BJ (cell line): ENCODE measurements around the gene ACAD10. TPM values are rescaled to one million over a fixed set of nuclear protein-coding genes. Genes with fewer than 3 reads are reported as not detected.

Source experiments
- CTCF ChIA-PET: fragments of 350-600 bp; formaldehyde crosslinking; extraction: SDS; loops from one replicate; lab custom pipeline; 2021; ENCODE audit warnings: antibody characterized with exemption, inconsistent platforms; lab: Yijun Ruan, JAX
- POLR2A ChIA-PET: fragments of 300-600 bp; sonication (Branson Sonifier 250); formaldehyde crosslinking; extraction: SDS; loops from one replicate; lab custom pipeline; 2021; ENCODE audit warnings: antibody characterized with exemption; lab: Charles Lee
- DNase-seq: peaks from one replicate; pipeline ENCODE4 v3.0.0-alpha.2; 2011; ENCODE audit warnings: low read depth
- H3K27me3 ChIP-seq: 2 replicates; pipeline ENCODE4 v1.6.0; 2011; ENCODE audit warnings: low read length; ENCODE audit not compliant: control insufficient read depth, insufficient read depth
- H3K36me3 ChIP-seq: 2 replicates; pipeline ENCODE4 v1.5.1; 2011; ENCODE audit warnings: low read length; ENCODE audit not compliant: control insufficient read depth, insufficient read depth
- H3K4me3 ChIP-seq: 2 replicates; pipeline ENCODE4 v1.5.1; 2011; ENCODE audit warnings: low read depth, mild to moderate bottlenecking, control low read depth, low read length
- polyA minus RNA-seq: library from RNA; depleted of rRNA, polyadenylated mRNA; stranded (reverse); fragments of >200 nt; gene quantifications from 2 replicates; pipeline ENCODE4 v1.2.3, GENCODE V29; 2011; rRNA and poly(A)+ RNA removed
- polyA plus RNA-seq: library from polyadenylated mRNA; depleted of rRNA; stranded (reverse); fragments of >200 nt; gene quantifications from 2 replicates; pipeline ENCODE4 v1.2.3, GENCODE V29; 2011; rRNA removed
- TF ChIP-seq, protein P1 (sequence below): IDR thresholded peaks from 2 replicates; pipeline ENCODE4 v1.5.1; 2011; ENCODE audit warnings: low read depth, mild to moderate bottlenecking, control low read depth, inconsistent platforms, low read length, moderate library complexity; ENCODE audit not compliant: insufficient read depth

The ACAD10 gene
- polyA plus RNA-seq: 9.9 and 15.4 TPM in 2 replicates
- polyA minus RNA-seq: 10.3 and 13.4 TPM in 2 replicates

GRCh38 chr12:111685811-111686573 is at the start of gene ACAD10, which contains the start of gene BRAP:
Gene ACAD10 (plus strand): TSS chr12:111686053. CDS start chr12:111692710, 6,657 bp downstream.
Gene BRAP (minus strand): TSS chr12:111685956. CDS start chr12:111685792, 164 bp downstream.
- ChIA-PET CTCF (interaction anchor here (1.1 to 3.6 kb wide), 3 partner anchors 12 to 289 kb away, joined by 3 to 26 read pairs (median 6); no protein-coding TSS in a partner anchor), POLR2A (interaction anchor here (0.6 kb wide), 2 partner anchors 45 to 89 kb away, joined by 3 to 22 read pairs; no protein-coding TSS in a partner anchor)
- Histone ChIP-seq H3K36me3 (peaks cover 4% of the 10 kb centered on the region), H3K27me3 (no peaks in the 10 kb centered on the region), H3K4me3 (peak within 1 kb of the TSS; percentile 85)
- DNase-seq: peak; percentile 68
- TF ChIP-seq, protein P1, sequence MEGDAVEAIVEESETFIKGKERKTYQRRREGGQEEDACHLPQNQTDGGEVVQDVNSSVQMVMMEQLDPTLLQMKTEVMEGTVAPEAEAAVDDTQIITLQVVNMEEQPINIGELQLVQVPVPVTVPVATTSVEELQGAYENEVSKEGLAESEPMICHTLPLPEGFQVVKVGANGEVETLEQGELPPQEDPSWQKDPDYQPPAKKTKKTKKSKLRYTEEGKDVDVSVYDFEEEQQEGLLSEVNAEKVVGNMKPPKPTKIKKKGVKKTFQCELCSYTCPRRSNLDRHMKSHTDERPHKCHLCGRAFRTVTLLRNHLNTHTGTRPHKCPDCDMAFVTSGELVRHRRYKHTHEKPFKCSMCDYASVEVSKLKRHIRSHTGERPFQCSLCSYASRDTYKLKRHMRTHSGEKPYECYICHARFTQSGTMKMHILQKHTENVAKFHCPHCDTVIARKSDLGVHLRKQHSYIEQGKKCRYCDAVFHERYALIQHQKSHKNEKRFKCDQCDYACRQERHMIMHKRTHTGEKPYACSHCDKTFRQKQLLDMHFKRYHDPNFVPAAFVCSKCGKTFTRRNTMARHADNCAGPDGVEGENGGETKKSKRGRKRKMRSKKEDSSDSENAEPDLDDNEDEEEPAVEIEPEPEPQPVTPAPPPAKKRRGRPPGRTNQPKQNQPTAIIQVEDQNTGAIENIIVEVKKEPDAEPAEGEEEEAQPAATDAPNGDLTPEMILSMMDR: no peak

GRCh38 chr12:111636209-111636945 is 49.5 kb upstream of the ACAD10 start:
- CTCF ChIA-PET: interaction anchor here (0.7 to 1.8 kb wide), 2 partner anchors 21 to 235 kb away, joined by 3 to 4 read pairs; no protein-coding TSS in a partner anchor
- POLR2A ChIA-PET: interaction anchor here (0.6 kb wide), 1 partner anchor 203 kb away, joined by 4 read pairs; no protein-coding TSS in a partner anchor
- no peaks in the 10 kb centered on the region for H3K27me3 ChIP-seq
- TF ChIP-seq, protein P1: no peak
- peak; percentile 67 for DNase-seq
- peaks cover 2% of the 10 kb centered on the region; the same call in 1 of the 2 replicates for H3K36me3 ChIP-seq
- H3K4me3 ChIP-seq: no peak overlapping the region

- POLR2A ChIA-PET: no interaction called here
Measured at GRCh38 chr12:111638556-111638955, 47.3 kb upstream of the ACAD10 start.

GRCh38 chr12:111640506-111640905 is 45.3 kb upstream of the ACAD10 start:
- ChIA-PET POLR2A (no interaction called here), CTCF (no interaction called here)
- Histone ChIP-seq H3K27me3 (no peaks in the 10 kb centered on the region), H3K36me3 (peaks cover 7% of the 10 kb centered on the region; the same call in 1 of the 2 replicates), H3K4me3 (no peak overlapping the region)
- TF ChIP-seq, protein P1: no peak
- DNase-seq: no peak

More at GRCh38 chr12:111638556-111638955, 47.3 kb upstream of the ACAD10 start:
- DNase-seq: no peak
- CTCF ChIA-PET: no interaction called here
- TF ChIP-seq, protein P1: no peak
- H3K36me3 ChIP-seq: peaks cover 2% of the 10 kb centered on the region; the same call in 1 of the 2 replicates
- H3K27me3 ChIP-seq: no peaks in the 10 kb centered on the region
- H3K4me3 ChIP-seq: no peak overlapping the region
